Duodenal mucosa (tissue), 2 donors: ENCODE data around the gene FAM83G.
"Not testable (repeated sequence)": the region's sequence is repeated elsewhere in the genome, so short reads cannot be mapped to it uniquely, and the experiment has no call there.

Experiments used
- H3K27ac ChIP-seq: one replicate; pipeline ENCODE4 v1.7.0; 2013; ENCODE audit warnings: low read depth, low read length
- H3K27me3 ChIP-seq, 2 donors: one replicate each; pipeline ENCODE4 v1.7.0; 2013; ENCODE audit warnings: low read length in 2 of 2, control low read depth in 1 of 2; ENCODE audit not compliant: insufficient read depth in 2 of 2, control insufficient read depth in 1 of 2
- H3K36me3 ChIP-seq, 2 donors: one replicate each; pipeline ENCODE4 v1.7.0; 2013; ENCODE audit warnings: low read length in 2 of 2, control low read depth in 1 of 2; ENCODE audit not compliant: insufficient read depth in 2 of 2, control insufficient read depth in 1 of 2
- H3K4me1 ChIP-seq, 2 donors: one replicate each; pipeline ENCODE4 v1.7.0; 2013; ENCODE audit warnings: low read length in 2 of 2, control low read depth in 1 of 2; ENCODE audit not compliant: insufficient read depth in 2 of 2, control insufficient read depth in 1 of 2
- H3K4me3 ChIP-seq, 2 donors: one replicate each; pipeline ENCODE4 v1.7.0; 2013; ENCODE audit warnings: low read length in 2 of 2, low read depth in 1 of 2
- H3K9ac ChIP-seq, 2 donors: one replicate each; pipeline ENCODE4 v1.7.0; 2013; ENCODE audit warnings: low read length in 2 of 2, low read depth in 1 of 2
- H3K9me3 ChIP-seq, 2 donors: one replicate each; pipeline ENCODE4 v1.7.0; 2013; ENCODE audit warnings: low read length in 2 of 2, control low read depth in 1 of 2; ENCODE audit not compliant: control insufficient read depth in 1 of 2

Gene FAM83G

DNA sequence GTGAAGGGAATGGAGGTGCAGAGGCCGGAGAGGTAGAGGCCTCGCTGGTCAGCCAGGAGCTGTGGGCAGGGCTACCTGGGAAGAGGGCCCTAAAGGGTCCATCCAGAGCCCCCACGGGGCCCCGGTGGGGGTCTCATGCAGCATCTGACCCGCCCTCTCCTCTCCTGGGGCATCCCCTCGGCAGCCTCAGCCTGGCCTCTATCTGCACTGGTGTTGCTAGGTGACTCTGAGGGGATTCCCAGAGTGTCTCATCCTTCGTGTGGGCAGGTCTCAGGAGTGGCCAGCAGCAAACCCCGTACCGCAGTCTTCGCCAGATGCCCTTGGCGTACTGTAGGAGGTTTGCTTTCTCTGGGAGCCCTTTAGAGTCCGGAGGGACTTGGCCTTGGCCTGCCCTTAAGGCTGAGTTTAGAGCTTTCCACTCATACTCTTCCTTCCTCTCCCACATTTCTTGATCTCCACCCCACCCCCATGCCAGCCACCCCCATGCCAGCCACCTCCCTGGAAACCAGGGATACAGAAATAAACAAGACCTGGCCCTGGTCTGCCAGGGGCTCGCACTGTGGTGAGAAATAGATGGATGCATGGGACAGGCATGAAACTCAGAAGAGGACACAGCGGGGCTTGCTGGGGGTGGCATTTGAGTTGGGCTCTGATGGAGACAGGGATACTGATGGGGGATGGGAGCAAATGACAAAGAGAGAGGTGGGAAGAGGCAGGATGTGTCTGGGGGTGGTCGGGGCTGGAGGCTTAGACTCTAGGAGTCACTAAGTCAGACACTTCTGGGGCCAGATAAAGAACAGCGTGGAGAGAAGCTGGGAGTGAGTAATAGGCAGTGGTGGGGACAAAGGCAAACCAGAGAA is 42.7 kb downstream of the FAM83G start:
- no peaks in the 10 kb centered on the region for H3K36me3 ChIP-seq
- no peak overlapping the region for H3K9ac ChIP-seq
- H3K4me3 ChIP-seq: no peak overlapping the region
- H3K9me3 ChIP-seq: no peaks in the 10 kb centered on the region
- H3K4me1 ChIP-seq: peaks cover 0 to 8% of the 10 kb centered on the region in 2 donors
- H3K27ac ChIP-seq: no peak overlapping the region
- H3K27me3 ChIP-seq: no peaks in the 10 kb centered on the region

DNA sequence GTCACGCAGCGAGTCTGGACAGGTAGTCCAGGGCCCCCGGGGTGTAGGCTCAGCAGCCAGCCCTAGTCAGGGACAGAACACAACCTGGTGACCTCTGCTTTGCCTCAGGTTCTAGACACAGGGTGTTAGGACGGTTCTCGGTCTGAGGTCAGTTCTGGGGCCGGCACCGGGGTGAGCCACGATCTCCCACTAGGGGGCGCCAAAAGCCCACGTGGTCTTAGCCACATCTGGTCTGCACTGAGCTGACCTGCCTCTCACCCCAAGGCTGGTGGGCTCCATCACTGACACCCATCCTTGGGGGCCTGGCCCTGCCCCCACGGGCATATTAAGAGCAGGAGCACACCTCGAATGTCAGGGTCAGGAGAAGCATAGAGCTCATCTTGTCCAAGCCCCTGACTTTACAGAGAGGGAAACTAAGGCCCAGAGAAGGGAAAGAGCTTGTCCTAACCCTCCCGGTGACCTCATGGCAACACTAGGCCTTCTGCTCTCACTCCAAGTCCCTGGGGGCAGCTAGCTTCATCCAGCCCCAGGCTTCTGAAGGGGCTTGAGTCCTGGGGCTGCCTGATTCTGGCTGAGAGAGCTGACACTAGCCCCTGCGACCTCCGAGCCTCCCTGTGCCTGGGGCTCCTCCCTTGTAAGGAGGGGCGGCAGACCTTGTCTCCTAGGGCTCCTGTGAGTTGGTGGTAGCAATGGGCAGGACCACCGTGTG is 43.6 kb downstream of the FAM83G start:
- Histone ChIP-seq H3K4me3 (no peak overlapping the region), H3K9me3 (no peaks in the 10 kb centered on the region), H3K36me3 (no peaks in the 10 kb centered on the region), H3K4me1 (peaks cover 0 to 8% of the 10 kb centered on the region in 2 donors), H3K27ac (no peak overlapping the region), H3K9ac (no peak overlapping the region), H3K27me3 (no peaks in the 10 kb centered on the region)

DNA sequence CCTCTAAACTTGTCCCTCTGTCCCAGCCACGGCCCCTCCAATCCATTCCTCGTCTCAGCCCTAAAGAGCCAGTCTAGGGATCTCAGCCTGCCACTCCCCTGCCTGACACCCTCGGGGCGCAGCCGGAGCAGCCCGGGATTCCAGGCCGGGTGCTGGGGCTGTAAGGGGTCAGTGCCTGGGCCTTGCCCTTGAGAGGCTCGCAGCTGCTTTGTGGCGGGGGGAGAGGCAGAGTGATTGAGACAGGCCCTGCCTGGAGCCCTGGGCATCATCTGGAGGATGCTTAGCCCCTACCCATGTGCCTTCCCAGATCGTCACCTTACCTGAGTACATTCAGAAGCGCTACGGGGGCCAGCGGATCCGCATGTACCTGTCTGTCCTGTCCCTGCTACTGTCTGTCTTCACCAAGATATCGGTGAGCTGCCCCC is 44.3 kb downstream of the FAM83G start:
- Histone ChIP-seq H3K27ac (no peak overlapping the region), H3K9ac (no peak overlapping the region), H3K36me3 (no peaks in the 10 kb centered on the region), H3K9me3 (no peaks in the 10 kb centered on the region), H3K4me3 (no peak overlapping the region), H3K4me1 (peaks cover 0 to 8% of the 10 kb centered on the region in 2 donors), H3K27me3 (no peaks in the 10 kb centered on the region)

DNA sequence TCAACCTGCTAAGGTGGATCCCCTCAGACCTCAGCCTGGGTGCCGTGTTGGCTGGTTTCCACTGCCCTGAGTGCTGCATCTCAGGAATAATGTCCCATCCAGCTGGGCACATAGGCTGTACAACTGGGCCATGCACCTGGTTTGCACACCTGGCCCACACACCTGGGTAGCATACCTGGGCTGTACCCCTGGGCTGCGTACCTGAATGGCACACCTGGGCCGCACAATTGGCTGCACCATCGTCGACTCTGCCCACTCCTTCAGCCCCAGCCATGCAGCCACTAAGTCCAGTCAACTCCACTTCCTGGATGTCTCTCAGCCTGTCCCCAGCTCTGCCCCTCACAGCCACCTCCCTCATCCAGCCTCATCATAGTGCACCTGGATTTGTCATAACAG is 44.7 kb downstream of the FAM83G start:
- no peaks in the 10 kb centered on the region for H3K36me3 ChIP-seq
- no peak overlapping the region for H3K9ac ChIP-seq
- no peak overlapping the region for H3K27ac ChIP-seq
- no peaks in the 10 kb centered on the region for H3K27me3 ChIP-seq
- H3K4me1 ChIP-seq: peaks cover 0 to 8% of the 10 kb centered on the region in 2 donors
- H3K9me3 ChIP-seq: no peaks in the 10 kb centered on the region
- no peak overlapping the region for H3K4me3 ChIP-seq

DNA sequence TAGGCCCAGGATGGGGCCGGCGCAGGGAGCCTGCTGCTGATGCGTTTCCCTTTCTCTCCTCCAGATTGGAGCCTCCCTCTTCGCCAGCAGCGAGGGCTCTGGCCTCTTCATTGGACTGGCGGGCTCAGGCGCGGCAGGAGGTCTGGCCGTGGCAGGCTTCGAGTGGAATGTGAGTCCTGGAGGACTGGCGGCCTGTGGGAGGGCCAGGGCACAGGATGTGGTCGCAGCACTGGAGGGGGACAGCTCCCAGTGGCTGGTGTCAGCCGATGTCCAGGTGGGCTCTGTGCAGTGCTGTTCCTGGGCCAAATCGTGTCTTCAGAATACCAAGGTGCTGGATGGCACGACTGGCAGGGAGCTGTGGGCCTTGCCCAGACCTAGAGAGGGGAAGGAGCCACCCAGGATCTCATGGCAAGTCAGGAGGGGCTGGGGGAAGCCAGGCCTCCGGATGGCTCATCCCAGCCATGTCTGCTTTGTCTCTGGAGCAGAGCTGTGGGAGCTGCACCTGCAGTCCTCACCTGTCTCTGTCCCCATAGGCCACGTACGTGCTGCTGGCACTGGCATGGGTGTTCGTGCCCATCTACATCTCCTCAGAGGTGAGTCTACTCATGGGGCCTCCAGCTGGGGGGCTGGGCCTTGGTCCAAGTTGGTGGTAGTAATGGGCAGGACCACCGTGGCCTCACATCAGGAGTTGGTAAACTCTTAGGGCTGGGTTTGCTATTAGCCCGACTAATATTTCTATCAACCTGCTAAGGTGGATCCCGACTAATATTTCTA is 45.3 kb downstream of the FAM83G start:
- H3K9ac ChIP-seq: no peak overlapping the region
- no peaks in the 10 kb centered on the region for H3K36me3 ChIP-seq
- no peaks in the 10 kb centered on the region for H3K27me3 ChIP-seq
- no peaks in the 10 kb centered on the region for H3K9me3 ChIP-seq
- peaks cover 0 to 8% of the 10 kb centered on the region in 2 donors for H3K4me1 ChIP-seq
- H3K4me3 ChIP-seq: no peak overlapping the region
- H3K27ac ChIP-seq: no peak overlapping the region

DNA sequence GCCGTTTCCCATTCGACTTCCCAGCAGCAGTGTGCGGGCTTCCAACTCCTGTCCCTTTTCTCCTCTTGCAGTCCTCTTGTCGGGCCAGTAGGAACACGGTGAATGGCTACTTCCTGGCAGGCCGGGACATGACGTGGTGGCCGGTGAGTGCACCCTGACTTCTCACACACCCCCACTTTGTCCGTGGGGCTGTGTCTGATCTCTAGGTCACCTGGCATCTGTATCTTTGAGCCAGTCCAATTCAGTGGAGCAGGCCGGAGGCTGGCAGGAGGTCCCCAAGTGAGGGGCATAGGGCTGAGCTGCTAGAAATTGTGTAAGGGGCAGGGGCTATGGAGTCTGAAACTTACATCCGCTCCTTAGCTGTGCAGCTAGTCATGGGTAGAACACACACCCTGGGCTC is 46.0 kb downstream of the FAM83G start:
- H3K27me3 ChIP-seq: no peaks in the 10 kb centered on the region
- no peaks in the 10 kb centered on the region for H3K36me3 ChIP-seq
- H3K4me1 ChIP-seq: peaks cover 0 to 8% of the 10 kb centered on the region in 2 donors
- H3K27ac ChIP-seq: no peak overlapping the region
- no peaks in the 10 kb centered on the region for H3K9me3 ChIP-seq
- H3K4me3 ChIP-seq: no peak overlapping the region
- no peak overlapping the region for H3K9ac ChIP-seq

DNA sequence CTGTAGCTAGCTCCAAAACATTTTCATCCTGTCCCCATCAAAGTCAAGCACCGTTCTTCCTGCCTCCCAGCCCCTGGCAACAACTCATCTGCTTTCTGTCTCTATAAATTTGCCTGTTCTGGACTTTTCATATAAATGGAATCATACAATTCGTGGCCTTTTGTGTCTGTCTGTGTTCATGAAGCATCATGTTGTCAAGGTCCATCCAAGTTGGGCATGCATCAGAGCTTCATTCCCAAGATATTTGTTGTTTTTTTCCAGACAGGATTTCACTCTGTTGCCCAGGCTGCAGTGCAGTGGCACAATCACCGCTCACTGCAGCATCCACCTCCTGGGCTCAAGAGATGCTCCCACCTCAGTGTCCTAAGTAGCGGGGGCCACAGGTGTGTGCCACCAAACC is 46.7 kb downstream of the FAM83G start:
- H3K4me1 ChIP-seq: peaks cover 0 to 8% of the 10 kb centered on the region in 2 donors
- H3K27me3 ChIP-seq: no peaks in the 10 kb centered on the region
- H3K9ac ChIP-seq: no peak overlapping the region
- no peak overlapping the region for H3K27ac ChIP-seq
- no peaks in the 10 kb centered on the region for H3K9me3 ChIP-seq
- H3K36me3 ChIP-seq: no peaks in the 10 kb centered on the region
- no peak overlapping the region for H3K4me3 ChIP-seq

DNA sequence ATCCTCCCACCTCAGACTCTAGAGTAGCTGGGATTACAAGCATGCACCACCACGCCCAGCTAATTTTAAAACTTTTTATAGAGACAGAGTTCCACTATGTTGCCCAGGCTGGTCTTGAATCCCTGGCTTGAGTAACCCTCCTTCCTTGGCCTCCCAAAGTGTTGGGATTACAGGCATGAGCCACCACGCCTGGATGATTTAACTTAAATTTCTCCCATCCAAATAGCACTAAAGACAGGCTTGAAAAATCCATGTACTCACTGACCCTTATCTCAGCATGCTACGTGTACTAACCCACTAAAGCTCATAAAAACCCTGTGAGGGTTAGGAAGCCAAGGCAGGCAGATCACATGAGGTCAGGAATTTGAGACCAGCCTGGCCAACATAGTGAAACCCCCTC is 48.0 kb downstream of the FAM83G start:
- H3K27me3 ChIP-seq: no peaks in the 10 kb centered on the region
- no peak overlapping the region for H3K27ac ChIP-seq
- no peak overlapping the region for H3K9ac ChIP-seq
- H3K4me3 ChIP-seq: no peak overlapping the region
- peaks cover 0 to 8% of the 10 kb centered on the region in 2 donors for H3K4me1 ChIP-seq
- no peaks in the 10 kb centered on the region for H3K36me3 ChIP-seq
- H3K9me3 ChIP-seq: no peaks in the 10 kb centered on the region

DNA sequence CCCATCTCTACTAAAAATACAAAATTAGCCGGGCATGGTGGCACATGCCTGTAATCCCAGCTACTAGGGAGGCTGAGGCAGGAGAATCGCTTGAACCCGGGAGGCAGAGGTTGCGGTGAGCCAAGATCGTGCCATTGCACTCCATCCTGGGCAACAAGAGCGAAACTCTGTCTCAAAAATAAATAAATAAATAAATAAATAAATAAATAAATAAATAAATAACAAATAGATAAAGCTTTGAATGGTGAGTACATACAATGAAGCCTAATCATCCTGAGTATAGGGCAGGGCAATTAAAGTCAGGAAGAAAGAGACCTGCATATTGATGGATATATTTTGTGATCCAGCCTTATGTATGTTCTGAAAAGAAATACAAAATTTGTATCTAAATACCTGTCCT is 48.5 kb downstream of the FAM83G start:
- not testable (repeated sequence) for H3K9ac ChIP-seq, H3K4me1 ChIP-seq, H3K27ac ChIP-seq, H3K27me3 ChIP-seq, H3K36me3 ChIP-seq, H3K4me3 ChIP-seq, H3K9me3 ChIP-seq

DNA sequence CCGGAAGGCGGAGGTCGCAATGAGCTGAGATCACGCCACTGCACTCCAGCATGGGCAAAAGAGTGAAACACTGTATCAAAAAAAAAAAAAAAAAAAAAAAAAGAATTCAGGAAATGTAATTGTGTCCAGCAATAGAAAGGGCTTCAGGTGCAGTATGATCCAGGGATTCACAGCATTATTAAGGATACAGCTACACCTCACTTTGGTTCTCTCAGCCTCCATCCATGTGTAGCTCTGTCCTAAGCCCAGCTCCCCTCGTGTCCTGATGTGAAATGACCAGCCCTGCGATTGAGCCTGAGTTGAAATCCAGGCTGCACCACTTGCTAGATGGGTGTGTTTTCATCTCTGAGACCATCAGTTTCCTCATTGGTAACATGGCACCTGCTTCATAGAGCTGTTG is 49.6 kb downstream of the FAM83G start:
- no peak overlapping the region for H3K27ac ChIP-seq
- H3K27me3 ChIP-seq: peaks cover 0 to under 1% of the 10 kb centered on the region in 2 donors
- H3K36me3 ChIP-seq: no peaks in the 10 kb centered on the region
- H3K4me3 ChIP-seq: no peak overlapping the region
- no peaks in the 10 kb centered on the region for H3K4me1 ChIP-seq
- no peaks in the 10 kb centered on the region for H3K9me3 ChIP-seq
- H3K9ac ChIP-seq: no peak overlapping the region
